GM21717 (cell line): ENCODE measurements around the gene HERC2.
A peak's percentile ranks its signal among the peaks of the same experiment; 100 is the strongest.

Experiments used
- ATAC-seq: cut with Tn5 transposase; IDR thresholded peaks from one replicate; pipeline ENCODE4 v1.9.1; 2021; ENCODE audit warnings: mild to moderate bottlenecking, moderate library complexity; ENCODE audit not compliant: unreplicated experiment

The HERC2 gene

DNA sequence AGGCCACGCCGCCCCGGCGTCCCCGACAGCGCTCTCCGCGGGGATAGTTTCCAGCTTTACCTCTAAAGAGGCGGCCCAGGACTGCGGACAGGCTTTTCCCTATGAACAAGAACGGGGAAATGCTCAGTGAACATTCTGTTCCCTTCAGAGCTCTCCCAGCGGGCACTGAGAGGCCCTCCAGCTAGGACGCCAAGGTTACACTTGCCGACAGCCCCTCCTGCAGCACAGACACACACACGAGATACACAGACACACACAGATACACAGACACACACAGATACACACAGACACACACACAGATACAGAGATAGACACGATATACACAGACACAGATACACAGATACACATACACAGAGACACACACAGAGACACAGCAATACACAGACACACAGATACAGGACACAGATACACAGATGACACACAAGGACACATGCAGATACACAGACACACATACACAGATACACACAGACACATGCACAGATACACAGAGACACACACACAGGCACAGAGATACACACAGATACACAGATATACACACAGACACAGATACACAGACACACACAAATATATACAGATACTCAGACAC lies 222.3 kb downstream of the HERC2 start:
- no peak for ATAC-seq

DNA sequence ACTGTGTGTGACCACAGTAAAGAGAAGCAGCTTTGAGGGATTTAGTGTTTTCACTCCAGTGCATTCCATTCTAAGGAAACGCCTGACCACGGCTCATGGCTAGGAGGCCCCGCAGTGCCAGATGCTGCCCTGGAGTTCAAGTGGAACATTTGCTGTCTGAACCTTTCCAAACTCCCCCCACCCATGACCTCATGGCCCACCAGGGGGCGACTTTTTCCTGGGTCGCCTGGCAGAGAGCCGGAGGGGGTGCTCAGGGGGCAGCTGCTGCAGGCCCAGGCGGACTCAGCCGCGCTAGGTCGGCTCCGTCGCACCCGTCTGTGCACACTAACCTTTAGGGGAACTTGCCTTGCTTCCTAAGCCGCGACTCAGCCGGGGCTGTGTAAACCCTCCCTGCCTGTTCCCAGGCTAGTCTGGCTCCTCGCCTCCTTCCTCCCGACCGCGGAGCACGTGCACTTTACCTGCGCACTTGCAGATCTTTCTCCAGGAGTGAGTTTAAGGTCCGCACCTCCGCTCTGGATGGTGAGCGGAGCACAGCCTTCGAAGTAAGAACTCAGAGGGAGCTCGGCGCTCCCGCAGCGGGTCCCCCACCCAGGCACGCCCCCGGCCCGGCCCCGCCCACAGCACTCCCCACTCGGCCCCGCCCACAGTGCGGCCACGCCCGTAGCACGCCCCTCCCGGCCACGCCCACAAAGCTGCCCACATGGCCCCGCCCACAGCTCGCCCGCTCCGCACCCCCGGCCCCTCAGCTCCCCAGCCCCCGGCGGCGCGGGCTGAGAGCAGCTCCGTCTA lies 223.0 kb downstream of the HERC2 start, which contains the start of gene OCA2:
OCA2 (minus strand) TSS at position 550 of the 789 bp plus-strand sequence. CDS start 17,441 bp downstream, outside the sequence.
- ATAC-seq: no peak

DNA sequence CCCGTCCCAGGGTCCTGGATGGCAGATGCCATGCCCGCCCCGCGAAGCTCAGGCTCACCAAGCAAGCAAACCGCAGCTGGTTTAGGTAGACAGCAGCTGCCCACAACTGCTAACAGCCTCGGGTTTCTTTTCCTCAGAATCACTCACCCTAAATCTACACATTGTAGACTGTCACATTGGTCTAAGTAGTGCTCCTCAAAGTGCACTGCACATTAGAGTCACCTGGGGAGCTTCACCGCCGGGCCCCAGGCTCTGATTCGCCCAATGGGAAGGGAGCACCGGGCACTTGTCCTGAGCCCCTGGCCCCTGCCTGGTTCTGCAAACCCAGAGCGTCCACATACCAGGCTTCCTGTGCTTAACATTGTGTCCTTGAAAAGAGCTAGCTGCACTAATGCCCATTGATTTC lies 223.6 kb downstream of the HERC2 start:
- no peak for ATAC-seq

DNA sequence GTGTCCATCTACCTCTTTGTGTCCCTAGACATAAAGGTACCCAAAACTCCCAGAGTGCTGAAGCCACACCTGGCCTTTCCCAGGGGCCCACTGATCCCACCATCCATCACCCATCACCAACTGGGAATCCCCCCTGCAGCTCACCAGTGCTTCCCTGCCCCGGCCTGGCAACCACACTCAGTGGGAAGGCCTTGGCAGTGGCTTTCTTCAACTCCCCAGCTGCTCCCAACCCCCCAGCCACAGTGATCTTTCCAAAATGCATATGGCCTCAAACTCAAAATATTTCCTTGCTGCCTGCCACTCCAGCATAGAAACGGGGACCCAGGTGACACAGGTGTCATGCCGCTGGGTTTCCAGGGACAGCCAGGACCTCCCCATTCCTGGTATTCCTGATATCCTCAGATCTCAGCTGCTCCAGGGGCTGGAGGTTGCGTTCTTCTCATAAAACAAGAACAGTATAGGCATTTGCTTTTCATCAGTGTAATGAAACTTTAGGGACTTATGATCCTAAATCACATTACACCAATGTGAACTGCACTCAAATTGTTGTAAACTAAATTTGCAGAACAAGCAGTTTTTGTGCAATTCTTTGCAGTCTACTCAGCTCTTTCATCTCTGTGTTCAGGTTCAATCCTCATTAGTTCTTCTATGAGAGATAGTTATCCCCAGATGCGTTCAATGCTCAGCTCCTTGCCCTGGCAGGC lies 224.2 kb downstream of the HERC2 start:
- ATAC-seq: no peak

DNA sequence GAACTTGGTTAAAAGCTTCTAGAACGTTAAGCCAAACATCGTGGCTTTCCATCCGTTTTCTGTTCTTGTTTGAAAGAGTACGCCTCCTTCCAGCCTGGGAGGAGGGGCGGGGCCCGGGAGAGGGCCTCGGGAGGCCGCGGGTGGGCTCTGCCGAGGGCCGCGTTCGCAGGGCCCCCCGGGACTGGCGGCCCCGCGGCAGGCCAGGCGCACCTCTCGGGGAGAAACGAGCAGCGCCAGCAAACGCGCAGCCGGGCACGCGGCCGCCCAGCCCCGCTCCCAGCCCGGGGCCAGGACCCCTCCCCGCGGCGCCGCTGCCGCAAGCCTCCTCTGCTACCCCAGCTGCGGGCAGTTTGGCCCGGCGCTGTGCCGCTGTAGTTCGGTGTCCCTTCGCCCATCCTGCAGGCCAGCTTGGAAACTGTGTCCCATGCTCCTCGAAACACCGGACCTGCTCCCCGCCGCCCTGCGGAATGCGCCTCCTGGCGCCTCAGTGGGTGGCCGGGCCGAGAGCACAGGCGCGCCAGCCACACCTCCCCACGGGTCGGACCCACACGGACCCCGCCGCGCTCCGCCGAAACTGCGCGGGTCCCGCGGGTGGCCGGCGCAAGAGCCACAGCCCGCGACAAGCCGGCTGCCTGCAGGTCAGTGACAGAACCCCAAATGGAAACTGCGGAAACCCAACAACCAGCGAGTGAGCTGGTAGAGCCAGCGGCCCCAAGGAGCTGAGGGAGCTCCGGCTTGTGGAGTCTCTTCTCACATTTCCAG lies 225.1 kb downstream of the HERC2 start:
- no peak for ATAC-seq

DNA sequence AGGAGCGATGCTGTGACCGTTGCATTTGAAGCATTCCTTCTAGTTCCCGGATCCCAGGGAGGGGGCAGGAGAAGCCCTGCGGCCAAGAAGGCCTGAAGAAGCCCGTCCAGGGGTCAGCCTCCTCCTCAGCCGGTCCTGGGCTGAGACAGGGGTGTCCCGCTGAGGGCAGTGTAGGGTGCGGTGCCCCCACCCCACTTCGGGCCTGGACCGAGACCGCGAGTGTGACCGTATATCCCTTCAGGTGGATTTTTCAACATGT lies 225.6 kb downstream of the HERC2 start:
- ATAC-seq: no peak

DNA sequence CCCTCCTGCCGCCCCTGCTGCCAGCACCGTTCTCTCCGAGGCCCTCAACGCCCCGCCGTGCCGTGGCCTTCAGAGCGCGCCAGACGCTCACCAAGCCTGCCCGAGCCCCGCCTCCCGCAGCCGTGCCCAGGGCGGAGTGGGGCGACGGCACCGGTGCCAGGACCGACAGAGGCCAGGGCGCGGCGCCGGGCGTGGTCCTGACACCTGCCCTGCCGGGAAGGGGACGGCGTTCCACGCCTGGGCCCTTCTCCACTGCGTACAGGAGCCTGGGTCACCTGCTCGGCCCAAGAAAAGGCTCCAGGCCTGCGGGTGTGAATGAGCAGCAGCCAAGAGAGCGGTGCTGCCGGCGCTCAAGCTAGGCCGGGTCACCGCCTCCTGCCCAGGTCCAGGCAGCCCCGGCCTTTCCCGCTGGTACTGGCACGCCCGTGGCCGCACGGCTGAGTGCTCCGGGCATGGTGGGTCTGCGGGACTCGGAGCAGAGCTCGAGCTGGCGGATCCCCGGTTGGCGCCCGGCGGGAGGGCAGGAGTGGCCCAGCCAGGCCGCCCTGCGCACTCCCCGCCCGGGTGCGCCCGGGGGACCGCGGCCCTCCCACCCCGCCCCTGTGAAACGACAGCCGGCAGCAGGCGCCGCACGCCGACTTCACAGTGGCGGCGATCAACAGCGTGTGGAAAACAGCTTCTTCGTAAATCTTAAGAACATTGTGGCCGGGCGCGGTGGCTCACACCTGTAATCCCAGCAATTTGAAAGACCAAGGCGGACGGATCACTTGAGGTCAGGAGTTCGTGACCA lies 227.1 kb downstream of the HERC2 start:
- ATAC-seq: no peak

DNA sequence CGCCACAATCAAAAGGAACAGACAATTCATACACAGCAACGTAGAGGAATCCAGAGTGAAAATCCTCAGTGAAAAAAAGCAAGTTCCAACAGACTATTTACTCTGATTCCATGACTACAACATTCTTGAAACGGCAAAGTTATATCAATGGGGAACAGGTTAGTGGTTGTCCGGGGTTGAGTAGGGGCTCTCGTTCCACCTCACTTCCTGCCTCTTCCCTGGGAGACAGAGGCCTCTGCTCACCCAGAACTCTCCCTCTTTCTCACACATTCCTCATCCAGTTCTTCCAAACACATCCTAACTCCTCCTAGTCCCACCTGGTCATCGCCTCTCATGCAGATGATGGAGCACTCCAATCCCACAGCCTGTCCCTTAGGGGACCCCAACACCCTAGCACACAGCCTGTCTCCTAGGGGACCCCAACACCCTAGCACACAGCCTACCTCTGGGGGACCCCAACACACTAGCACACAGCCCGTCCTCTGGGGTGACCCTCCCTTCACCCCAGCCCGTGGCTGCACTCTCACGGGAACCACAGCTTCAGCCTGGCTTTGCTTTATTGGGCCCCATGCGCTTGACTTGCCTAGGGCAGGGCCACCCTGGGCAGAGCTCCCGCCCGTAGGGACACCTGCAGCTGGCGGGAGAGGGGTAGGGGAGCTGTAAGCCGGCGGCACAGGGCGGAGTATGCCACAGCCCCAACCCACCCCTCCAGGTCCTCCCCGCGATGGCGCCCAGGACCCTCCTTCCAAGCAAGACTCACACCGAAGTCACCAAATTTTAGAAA lies 228.0 kb downstream of the HERC2 start:
- ATAC-seq: no peak

DNA sequence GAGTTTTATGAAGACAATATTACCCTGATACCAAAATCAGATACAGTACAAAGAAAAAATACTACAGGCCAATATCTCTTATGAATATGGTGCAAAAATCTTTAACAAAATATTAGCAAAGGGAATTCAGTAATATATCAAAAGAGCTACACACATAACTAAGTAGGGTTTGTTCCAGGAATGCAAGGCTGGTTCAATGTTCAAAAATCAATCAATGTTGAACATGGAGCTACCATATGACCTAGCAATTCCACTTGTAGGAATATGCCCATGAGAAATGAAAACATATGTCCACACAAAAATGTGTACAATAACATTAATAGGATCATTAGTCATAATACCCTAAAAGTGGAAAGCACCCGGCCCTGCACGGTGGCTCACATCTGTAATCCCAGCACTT lies 230.7 kb downstream of the HERC2 start:
- ATAC-seq: no peak

DNA sequence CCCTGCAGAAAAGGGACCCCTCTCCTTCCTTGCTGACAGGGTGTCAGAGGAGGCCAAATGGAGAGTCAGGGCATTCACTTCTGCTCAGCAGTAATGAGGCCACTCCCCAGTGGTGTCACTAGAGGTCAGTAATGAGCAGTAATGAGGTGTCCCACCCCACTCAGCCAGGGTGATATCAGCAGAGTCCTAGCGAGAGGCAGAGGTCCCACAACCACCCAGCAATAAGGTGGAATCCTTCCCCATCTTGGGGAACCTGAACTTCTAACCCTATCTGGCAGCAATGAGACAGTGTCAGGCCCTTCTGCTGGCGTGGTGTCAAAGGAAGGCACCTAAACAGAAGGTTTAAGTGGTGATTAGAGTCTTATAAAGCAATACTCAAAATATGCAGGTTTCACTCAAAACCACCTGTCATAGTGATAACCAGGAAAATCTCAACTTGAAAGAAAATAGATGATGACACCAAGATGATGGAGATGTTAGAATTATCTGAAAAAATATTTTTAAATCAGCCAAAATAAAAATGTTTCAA lies 235.7 kb downstream of the HERC2 start:
- peak; percentile 90 for ATAC-seq

DNA sequence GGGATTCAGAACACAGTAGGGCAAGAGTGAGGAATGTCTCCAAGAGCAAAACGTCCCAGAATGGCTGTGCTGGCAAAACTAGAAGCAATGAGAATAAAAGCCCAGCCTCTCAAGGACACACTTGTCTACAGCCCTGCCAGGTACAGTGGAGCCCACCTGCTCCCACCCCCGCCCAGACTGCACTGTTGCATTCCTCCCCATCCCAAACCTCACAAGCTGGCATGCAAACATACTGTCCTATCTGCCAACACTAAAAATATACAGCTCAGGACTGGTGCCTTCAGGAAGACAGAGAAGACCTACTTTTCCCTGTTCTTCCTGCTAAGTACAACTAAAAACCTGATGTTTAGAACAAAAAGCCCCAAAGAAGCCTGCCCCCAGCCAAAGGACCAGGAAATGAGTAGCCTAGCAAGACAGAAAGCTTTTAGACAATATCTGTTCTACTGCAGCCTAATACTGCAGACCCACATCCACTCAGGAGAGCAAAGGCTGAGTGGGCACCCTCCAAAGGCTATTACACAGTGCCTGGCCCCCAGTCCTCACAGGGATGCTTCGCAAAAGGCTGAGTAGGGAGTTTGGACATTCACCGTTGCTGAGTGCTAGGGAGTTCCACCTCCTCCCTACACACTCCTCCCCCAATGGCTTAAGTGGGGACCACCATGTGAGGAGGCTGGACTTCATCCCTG lies 236.3 kb downstream of the HERC2 start:
- no peak for ATAC-seq

DNA sequence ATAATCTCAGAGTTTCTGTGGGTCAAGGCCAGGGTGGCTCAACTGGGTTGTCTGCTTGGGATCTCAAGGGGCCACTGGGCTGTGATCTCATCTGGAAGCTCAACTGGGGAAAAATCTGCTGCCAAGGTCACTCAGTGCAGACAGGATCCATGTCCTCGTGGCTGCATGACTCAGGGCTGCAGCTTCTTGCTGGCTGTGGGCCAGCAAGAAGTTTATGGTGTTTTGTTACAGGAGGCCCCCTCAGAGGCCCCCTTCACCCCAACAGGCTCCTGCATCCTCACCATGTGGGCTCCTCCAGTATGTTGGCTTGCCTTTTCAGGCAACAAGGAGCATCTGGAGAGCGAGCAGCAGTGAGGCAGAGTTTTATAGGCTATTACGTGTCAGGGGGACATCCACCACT lies 237.4 kb downstream of the HERC2 start:
- ATAC-seq: no peak

DNA sequence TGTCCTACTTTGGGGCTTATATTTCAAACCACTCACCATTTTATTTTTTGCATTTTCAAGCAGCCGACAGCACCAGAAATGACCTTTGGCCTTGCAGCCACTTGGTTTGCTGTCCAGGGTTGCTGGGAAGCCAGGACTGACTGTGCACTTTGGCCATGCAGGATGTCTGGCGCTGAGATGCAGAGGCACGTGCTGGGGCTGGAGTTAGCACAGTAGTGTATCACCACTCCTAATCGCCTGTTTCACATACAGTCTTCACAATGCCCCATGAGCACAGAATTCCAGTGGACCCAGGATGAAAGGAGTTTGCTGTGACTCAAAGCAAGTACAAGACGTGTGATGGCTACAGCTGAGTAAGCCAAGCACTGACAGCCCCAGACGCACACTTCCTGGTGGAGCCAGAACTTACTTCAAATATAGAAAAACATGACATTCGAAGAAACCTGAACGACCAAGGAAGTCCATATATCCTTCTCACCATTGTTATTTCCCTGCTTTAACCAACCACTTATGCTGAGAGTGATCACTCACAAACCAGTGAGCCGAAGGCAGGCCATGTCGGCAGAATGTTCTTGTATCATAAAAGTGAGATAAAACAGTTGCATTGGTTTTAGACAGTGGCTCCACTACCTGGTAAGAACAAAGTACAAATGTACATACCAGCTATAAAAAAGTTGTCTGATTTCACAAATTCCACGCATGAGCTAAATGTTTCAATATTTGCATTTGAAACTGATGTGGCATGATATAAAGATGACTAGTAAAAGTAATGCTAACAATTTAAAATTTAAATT lies 238.9 kb downstream of the HERC2 start:
- no peak for ATAC-seq

DNA sequence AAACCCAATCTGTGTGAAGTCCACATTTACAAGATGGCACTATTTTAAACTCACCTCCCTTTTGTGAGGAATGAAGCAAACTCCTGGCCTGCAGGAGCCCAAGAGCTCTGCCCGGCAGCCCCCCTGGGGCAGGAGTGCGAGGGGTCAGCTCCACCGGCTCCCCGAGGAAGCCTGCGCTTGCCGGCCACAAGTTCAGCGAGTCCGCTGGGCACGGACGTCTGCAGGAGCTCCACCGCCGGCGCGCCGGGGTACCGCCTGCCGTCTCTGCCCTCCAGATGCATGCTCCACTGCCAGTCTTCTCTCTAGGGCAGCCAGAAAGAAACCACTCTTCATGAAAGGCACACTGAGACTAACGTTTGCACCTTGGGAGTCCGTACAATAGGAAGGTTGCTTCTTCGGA lies 240.4 kb downstream of the HERC2 start:
- ATAC-seq: no peak

DNA sequence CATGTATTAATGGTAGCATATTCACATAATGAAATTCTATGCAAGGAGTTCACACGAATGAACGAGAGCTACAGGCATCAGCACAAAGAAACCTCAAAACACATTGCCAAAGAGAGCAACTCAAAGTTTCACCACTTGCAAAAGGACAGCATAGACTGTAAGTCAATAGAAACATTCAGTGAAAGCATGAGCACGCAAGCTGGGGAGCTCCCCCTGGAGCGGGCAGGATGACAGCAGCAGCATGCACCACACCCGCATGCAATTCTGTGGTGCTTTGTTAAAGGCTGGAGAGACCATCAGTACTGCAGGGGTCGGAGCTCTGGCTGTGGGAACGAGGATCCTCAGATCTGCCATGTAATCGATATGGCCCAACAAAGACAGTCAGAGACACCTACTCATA lies 241.6 kb downstream of the HERC2 start:
- ATAC-seq: no peak

DNA sequence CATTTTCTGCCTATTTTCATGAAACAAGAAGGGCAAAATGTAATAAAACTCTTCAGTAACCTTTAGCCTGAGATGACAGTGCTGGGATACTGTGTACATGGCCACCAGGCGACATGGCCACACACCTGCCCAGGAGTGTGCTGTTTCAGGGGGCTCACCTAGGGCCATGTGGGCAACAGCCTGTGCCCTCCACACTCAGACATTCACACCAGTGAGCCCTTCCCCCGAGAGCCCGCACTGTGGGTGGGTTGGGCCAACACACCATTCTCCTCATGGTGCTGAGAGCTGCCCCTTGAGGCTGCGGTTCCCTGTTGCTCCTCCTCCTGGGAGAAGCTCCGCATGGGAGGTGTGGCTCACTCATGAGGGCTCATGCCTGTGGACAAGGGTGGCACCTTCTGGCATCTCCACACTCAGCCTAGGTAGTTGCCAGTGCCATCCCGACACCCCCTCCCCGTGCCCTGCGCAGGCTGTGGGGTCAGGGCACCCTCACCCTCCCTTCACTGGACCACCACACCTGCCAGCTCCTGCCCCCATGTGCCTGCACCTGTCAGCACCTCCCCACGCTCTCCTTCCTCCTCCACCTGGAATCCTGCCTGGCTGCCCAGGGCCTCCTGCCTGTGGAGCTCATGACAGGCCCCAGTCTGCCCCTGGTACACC lies 242.5 kb downstream of the HERC2 start:
- ATAC-seq: no peak

DNA sequence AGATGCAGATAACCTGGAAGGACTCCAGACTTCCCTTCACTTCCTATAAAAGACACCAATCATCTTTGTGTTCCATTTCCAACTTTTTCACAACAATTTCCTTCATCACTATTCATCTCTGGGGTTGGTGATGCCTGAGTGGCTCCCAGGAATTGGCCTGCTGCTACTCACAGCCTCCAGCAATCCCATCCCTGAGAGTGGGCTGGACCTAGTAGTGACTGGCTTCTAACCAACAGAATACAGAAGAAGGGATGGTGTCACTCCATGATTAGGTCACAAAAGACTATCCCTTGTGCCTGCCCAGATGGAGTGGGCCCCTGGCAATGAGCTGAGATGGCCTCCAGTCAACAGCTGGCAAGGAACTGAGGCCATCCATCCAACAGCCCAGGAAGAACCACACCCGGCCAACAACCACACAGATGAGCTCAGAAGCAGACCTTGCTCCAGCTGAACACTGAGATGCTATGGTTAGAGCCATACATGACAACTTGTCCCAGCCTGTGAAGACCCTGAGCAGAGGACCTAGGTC lies 243.7 kb downstream of the HERC2 start:
- no peak for ATAC-seq

DNA sequence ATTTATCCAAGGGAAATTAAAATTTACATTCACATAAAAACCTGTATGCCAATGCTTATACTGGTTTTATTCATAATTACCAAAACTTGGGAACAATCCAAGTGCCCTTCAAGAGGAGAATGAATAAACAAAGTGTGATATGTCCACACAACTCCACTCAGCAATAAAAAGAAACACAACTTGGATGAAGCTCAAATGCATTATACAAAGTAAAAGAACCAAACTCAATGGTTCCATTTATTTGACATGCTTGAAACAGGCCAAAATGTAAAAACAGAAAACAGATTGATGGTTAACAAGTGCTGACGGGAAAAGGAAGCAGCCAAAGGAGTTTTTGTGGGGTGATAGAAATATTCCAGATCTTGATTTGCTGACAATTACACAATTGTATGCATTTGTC lies 246.4 kb downstream of the HERC2 start:
- no peak for ATAC-seq
